ENCODE results near the gene GTF3C1. TPM values are rescaled to one million over a fixed set of nuclear protein-coding genes. Genes with fewer than 3 reads are reported as not detected.

GTF3C1 gene
- total RNA-seq, 3 donors from 2014 or later = 56.6 to 68.1 (median 58.9) TPM

DNA sequence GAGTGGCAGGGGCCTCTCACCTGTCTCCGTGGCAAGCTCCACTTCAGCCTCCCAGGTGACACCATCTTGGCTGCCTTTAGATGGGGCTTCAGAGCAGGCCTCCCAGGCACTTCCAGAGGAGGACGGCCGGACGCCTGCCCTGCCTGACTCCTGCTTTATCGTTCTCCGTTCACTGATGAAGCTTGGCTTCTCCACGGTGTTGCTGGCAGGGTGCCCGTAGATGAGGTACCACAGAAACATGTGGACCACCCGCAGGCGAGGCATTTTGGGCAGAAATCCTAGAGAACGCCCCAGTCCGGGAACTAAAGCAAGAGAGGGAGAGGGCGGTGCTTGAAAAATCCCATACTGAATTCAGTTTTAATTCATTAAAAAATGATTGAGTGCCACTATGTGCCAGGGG lies 54.5 kb downstream of the GTF3C1 start:
- ATAC-seq = no peak
- no peak for DNase-seq
- Mint-ChIP-seq H3K9me3 (no peaks in the 10 kb centered on the region), H3K4me1 (ENCODE audit: low read depth) (peaks cover 3% of the 10 kb centered on the region), H3K27me3 (ENCODE audit: low read depth) (no peaks in the 10 kb centered on the region), H3K36me3 (ENCODE audit: insufficient read depth) (peaks cover 41% of the 10 kb centered on the region), H3K4me3 (no peak overlapping the region)

DNA sequence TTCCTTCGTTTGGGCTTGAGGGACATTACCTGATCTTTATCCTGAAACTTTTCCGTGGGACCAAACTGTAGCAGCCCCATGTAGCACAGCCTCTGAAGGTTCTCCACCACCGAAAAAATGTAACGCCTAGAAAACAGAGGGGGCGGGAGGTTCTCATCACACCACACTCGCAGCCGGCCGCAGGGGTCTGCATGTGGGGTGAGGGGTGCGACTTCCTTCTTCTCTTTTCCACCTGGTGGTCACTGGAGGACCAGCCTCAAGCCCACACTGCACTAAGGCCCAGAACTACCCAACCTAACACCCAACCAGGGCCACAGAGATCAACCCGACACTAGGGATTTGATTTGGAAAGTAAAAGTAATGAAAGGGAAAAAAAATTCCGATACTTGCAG lies 57.1 kb downstream of the GTF3C1 start:
- DNase-seq = no peak
- no peaks in the 10 kb centered on the region for H3K9me3 Mint-ChIP-seq
- H3K4me1 Mint-ChIP-seq (ENCODE audit: low read depth) = peaks cover 3% of the 10 kb centered on the region
- H3K4me3 Mint-ChIP-seq = no peak overlapping the region
- H3K27me3 Mint-ChIP-seq (ENCODE audit: low read depth) = no peaks in the 10 kb centered on the region
- ATAC-seq = no peak
- peaks cover 38% of the 10 kb centered on the region for H3K36me3 Mint-ChIP-seq (ENCODE audit: insufficient read depth)

DNA sequence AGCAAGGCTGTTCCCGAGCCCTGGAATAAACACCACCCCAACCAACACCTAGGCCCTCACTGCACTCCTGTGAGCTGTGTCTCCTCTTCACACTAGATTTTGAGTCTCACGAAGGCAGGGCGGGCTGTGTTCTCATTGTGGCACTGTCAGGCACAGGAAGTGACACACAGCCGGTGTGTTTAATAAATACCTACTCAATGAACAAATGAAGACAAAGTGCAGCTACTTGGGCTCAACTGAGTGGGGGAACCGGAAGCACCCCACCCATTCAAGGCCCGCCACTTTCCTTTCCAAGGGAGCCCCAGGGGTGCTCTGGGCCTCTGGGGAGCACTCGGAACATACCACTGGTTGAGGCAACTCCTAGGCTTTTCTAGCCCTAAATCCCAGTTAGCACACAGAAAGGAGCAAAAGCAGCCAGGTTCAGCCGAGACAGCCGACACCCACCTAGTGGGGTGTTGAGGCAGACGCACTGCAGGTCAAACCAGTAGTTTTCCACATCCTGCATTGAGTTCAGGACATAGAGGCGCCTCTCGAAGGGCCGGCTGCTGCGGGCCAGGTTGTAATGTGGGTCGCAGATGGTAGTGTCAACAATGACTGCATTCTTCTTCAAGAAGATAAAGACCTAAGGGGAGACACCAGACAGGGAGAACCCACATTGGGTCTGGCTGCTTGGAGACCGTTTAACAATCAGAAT lies 57.7 kb downstream of the GTF3C1 start:
- no peak overlapping the region for H3K4me3 Mint-ChIP-seq
- DNase-seq = no peak
- H3K27me3 Mint-ChIP-seq (ENCODE audit: low read depth) = no peaks in the 10 kb centered on the region
- ATAC-seq = no peak
- H3K36me3 Mint-ChIP-seq (ENCODE audit: insufficient read depth) = peaks cover 35% of the 10 kb centered on the region
- no peaks in the 10 kb centered on the region for H3K9me3 Mint-ChIP-seq
- peaks cover 3% of the 10 kb centered on the region for H3K4me1 Mint-ChIP-seq (ENCODE audit: low read depth)

DNA sequence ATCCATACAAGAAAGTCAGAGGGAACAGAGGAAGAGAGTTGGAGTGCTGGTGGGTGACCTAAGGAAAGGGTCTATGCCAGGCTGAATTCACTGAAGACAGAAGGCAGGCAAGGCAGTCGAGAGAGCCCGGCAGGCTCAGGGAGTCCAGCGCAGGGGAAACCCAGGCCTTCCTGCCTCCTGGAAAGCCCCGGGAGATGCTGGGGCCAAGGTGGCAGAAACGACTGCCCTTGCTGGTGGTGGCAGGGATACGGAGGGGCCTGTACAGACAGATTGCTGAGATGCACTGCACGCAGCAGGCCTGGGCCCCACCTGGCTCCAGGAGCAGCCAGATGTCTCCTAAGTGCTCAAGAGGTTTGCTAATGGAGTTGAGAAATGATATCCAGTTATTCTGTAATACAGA lies 59.8 kb downstream of the GTF3C1 start:
- DNase-seq (no peak), ATAC-seq (no peak)
- peaks cover 3% of the 10 kb centered on the region for H3K4me1 Mint-ChIP-seq (ENCODE audit: low read depth)
- H3K9me3 Mint-ChIP-seq = no peaks in the 10 kb centered on the region
- no peak overlapping the region for H3K4me3 Mint-ChIP-seq
- H3K36me3 Mint-ChIP-seq (ENCODE audit: insufficient read depth) = peaks cover 44% of the 10 kb centered on the region
- no peaks in the 10 kb centered on the region for H3K27me3 Mint-ChIP-seq (ENCODE audit: low read depth)

DNA sequence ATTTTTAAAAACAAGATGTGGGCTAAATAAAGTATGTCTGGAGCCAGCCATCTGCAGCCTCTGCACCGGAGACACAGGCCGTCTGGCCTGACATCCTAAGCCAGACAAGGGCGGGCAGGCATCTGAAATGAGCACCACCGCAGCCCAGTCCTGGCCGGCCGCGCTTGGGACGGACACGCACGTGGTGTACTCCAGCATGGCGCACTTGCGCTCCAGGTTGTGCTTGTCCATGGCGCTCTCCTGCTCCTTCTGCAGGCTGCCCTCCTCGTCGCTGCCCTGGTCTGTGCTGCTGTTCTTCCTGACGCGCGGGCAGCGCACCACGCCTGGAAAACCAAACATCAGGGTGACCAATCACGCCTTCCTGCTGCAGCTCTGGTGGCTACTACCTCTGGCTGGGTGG lies 60.3 kb downstream of the GTF3C1 start:
- ATAC-seq (no peak), DNase-seq (no peak)
- H3K36me3 Mint-ChIP-seq (ENCODE audit: insufficient read depth) = peaks cover 44% of the 10 kb centered on the region
- H3K27me3 Mint-ChIP-seq (ENCODE audit: low read depth) = no peaks in the 10 kb centered on the region
- H3K9me3 Mint-ChIP-seq = no peaks in the 10 kb centered on the region
- H3K4me3 Mint-ChIP-seq = no peak overlapping the region
- H3K4me1 Mint-ChIP-seq (ENCODE audit: low read depth) = peaks cover 3% of the 10 kb centered on the region

DNA sequence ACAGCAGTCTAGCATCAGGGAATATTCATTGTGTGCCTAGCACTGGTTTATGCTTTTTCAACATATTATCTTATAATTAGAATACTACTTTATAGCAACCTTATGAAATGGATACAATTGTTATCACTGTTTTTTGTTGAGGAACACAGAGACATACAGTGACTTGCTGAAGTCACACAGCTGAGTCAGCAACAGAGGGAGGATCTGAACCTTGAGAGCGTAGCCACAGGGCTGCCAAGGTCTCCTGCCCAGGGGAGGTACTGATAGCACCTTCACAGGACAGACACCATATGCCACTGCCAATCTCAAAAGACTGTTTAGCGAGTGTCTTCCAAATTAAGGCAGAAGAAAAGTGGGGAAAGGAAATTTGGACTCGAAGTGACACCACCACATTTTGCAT lies 63.0 kb downstream of the GTF3C1 start:
- peaks cover 2% of the 10 kb centered on the region for H3K4me1 Mint-ChIP-seq (ENCODE audit: low read depth)
- ATAC-seq (no peak), DNase-seq (no peak)
- no peaks in the 10 kb centered on the region for H3K27me3 Mint-ChIP-seq (ENCODE audit: low read depth)
- H3K9me3 Mint-ChIP-seq = no peaks in the 10 kb centered on the region
- H3K36me3 Mint-ChIP-seq (ENCODE audit: insufficient read depth) = peaks cover 53% of the 10 kb centered on the region
- no peak overlapping the region for H3K4me3 Mint-ChIP-seq

DNA sequence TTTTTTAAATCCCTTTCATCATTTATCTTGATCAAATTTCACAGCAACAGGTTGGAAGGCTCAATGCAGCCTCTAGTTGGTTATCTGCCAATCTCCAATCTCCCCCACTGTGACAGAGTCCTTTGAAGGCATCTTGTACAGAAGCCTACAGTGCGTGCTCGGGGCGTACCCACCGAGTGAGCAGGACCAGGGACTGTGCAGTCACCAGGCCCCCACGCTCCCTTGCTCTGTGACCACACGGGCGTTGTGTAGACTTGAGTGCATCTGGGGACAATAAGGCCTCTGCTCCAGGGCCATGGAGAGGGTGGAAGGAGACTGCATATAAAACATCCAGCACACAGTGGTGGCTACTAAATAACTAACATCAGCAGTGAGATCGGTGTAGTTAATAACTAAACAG lies 63.4 kb downstream of the GTF3C1 start:
- no peaks in the 10 kb centered on the region for H3K4me1 Mint-ChIP-seq (ENCODE audit: low read depth)
- no peak overlapping the region for H3K4me3 Mint-ChIP-seq
- ATAC-seq (no peak), DNase-seq (no peak)
- no peaks in the 10 kb centered on the region for H3K27me3 Mint-ChIP-seq (ENCODE audit: low read depth)
- H3K36me3 Mint-ChIP-seq (ENCODE audit: insufficient read depth) = peaks cover 53% of the 10 kb centered on the region
- no peaks in the 10 kb centered on the region for H3K9me3 Mint-ChIP-seq

DNA sequence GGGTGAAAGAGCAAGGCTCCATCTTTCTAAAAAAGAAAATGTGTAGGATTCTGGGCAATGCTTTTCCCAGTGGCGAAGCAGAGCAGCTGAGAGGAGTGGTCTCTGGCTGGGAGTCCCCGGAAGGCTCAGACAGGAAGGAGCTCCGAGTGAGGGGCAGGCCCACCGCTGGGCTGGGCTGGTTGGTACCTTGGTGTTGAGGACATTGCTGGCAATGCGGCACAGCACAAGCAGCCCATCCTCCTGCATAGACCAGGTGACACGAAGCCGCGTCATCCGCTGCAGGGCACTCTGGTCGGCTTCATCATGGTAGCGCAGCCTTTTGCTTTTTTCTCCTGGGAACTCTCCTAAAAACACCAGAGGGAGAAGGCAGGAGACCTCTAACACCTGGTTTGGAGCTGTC lies 63.9 kb downstream of the GTF3C1 start:
- H3K36me3 Mint-ChIP-seq (ENCODE audit: insufficient read depth) = peaks cover 49% of the 10 kb centered on the region
- no peaks in the 10 kb centered on the region for H3K9me3 Mint-ChIP-seq
- no peak overlapping the region for H3K4me3 Mint-ChIP-seq
- no peaks in the 10 kb centered on the region for H3K4me1 Mint-ChIP-seq (ENCODE audit: low read depth)
- DNase-seq = no peak
- ATAC-seq = no peak
- no peaks in the 10 kb centered on the region for H3K27me3 Mint-ChIP-seq (ENCODE audit: low read depth)

DNA sequence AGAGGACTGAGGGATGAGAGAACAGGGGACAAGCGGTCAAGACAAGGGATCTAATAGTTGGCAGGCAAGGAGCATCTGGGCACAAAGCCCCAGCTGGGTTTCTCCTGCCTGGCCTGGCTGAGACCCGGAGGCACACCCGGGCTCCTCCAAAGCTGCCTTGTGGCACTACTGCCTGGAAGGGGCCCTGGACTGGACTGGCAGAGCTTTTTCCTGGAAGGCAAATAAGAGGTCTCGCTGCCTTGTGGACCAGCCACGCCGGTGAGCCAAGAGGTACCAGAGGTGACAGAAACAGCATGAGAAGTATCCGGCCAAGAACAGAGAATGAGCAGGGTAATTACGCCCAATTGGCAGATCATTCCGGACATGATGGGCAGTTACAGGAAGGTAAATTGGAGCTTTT lies 64.6 kb downstream of the GTF3C1 start:
- Mint-ChIP-seq H3K36me3 (ENCODE audit: insufficient read depth) (peaks cover 55% of the 10 kb centered on the region), H3K4me1 (ENCODE audit: low read depth) (no peaks in the 10 kb centered on the region), H3K9me3 (no peaks in the 10 kb centered on the region), H3K27me3 (ENCODE audit: low read depth) (no peaks in the 10 kb centered on the region), H3K4me3 (no peak overlapping the region)
- ATAC-seq = no peak
- no peak for DNase-seq

DNA sequence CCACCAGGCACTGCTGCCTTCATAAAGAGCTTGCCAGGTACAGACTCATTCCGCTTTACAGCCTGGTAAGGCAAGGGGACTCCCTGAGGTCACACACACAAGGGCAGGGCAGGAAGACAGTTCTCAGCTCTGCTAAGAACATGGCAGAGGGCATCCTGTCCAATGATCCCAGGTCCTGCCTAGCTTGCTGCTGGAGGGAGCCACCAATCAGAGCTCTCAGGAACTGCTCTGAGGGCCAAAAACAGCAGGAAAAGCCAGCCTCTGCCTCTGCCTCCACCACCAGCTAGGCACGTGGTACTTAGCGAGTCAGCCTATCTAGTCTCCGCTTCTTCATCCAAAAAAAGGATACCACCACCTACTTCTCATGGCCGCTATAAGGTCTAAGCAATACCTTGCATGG lies 66.1 kb downstream of the GTF3C1 start:
- Mint-ChIP-seq H3K27me3 (ENCODE audit: low read depth) (no peaks in the 10 kb centered on the region), H3K4me1 (ENCODE audit: low read depth) (no peaks in the 10 kb centered on the region), H3K36me3 (ENCODE audit: insufficient read depth) (peaks cover 55% of the 10 kb centered on the region)

DNA sequence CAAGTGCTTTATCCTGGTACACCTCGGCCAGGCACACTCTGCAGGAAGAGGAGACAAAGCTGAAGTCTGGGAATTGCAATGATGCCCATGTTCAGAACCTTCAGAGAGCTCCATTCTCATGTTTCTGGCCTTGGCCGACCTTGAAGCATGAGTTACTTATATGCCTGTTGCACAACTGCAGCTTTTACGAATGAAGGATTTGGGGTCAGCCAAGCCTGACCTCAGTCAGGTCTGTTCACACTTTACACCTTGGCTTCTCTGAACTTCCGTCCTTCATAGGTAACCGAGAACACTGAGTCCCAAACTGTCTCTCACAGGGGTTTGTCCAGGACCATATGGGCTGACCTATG lies 66.7 kb downstream of the GTF3C1 start:
- Mint-ChIP-seq H3K4me1 (ENCODE audit: low read depth) (no peaks in the 10 kb centered on the region), H3K4me3 (no peak overlapping the region), H3K9me3 (no peaks in the 10 kb centered on the region), H3K36me3 (ENCODE audit: insufficient read depth) (peaks cover 54% of the 10 kb centered on the region), H3K27me3 (ENCODE audit: low read depth) (no peaks in the 10 kb centered on the region)
- ATAC-seq = no peak
- no peak for DNase-seq

More for the DNA sequence above, 66.1 kb downstream of the GTF3C1 start:
- DNase-seq (no peak), ATAC-seq (no peak)
- H3K4me3 Mint-ChIP-seq = no peak overlapping the region
- H3K9me3 Mint-ChIP-seq = no peaks in the 10 kb centered on the region

DNA sequence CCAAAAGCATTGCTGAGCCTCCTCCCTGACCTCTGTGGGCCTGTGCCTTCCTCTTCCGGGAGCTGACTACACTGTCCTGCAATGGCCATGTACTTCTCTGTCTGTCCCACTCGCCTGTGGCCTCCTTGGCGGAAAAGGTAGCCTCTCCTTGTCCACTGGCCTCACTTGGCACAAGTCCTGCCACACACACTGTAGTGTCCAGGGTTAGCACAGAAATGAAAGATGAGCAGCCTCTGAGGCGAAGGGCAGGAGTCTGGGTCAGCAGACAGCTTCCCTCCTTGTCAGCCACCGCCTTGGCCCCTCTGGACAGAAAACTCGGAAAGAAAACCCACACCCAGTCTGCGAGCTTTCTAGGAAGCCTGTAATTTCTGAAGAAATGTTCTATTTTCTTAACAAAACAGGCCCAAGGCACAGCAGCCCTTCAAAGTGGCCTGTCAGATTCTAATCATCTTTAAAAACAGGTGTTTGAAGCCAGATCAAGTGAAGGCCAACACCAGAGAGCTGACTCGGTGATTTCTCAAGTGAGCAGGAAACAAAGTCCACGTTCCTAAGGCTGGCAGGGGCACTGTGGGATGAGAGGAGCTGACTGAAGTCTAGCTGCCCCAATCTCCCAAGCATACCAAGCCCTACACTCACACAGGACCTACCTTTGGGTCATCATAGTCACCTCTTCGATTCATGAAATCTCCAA lies 67.2 kb downstream of the GTF3C1 start:
- H3K27me3 Mint-ChIP-seq (ENCODE audit: low read depth) = no peaks in the 10 kb centered on the region
- DNase-seq (no peak), ATAC-seq (no peak)
- H3K9me3 Mint-ChIP-seq = no peaks in the 10 kb centered on the region
- H3K4me3 Mint-ChIP-seq = no peak overlapping the region
- peaks cover 50% of the 10 kb centered on the region for H3K36me3 Mint-ChIP-seq (ENCODE audit: insufficient read depth)
- no peaks in the 10 kb centered on the region for H3K4me1 Mint-ChIP-seq (ENCODE audit: low read depth)

DNA sequence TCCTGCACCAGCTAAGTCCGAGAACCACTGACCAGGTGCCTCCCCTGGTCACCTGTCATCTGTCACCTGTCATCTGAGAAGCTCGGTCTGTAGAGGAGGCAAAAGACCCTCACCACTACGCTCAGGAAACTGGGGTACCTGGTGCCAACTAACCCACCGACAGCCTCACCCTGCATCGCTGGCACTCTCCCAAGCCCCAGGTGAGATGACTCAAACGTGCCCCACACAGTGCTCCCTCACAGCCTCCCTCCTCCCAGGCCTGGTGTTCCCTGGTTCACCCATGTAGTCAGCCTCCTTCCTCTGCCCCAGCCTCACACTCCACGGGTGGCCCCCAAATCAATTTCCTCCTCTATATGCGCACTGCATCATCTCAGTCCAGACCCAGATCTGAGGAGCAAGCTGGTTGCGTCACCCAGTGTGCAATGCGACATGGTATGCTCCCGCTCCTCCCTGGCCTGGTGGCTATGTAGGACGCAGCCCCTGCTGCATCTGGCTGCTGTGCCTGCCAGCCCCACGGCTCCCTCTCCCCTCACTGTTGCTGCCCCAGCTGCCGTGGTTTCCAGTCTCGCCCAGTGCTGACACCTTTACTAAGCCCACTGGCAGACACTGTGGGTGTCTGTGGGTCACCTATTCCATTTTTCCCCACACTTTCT lies 68.3 kb downstream of the GTF3C1 start:
- Mint-ChIP-seq H3K36me3 (ENCODE audit: insufficient read depth) (peaks cover 51% of the 10 kb centered on the region), H3K4me3 (no peak overlapping the region), H3K9me3 (no peaks in the 10 kb centered on the region), H3K27me3 (ENCODE audit: low read depth) (no peaks in the 10 kb centered on the region), H3K4me1 (ENCODE audit: low read depth) (no peaks in the 10 kb centered on the region)
- DNase-seq (no peak), ATAC-seq (no peak)

DNA sequence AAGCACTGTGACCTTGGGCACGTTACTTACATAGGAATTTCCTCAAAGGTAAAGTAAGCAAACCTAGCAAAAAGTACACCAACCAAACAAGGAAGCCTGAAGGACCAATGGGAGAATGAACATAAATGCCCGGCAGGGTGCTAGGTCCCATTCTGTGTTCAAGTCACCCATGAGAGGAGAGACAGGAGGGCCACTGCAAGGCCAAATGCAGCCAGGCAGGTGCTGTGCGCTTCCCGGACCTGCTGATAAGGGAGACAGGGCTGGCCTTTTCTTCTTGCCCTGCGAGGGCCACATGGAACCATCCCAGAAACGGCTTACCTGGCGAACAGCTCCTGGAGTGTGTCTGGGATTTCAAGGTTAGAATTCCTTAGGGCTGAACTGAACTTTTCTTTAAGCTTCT lies 69.0 kb downstream of the GTF3C1 start:
- Mint-ChIP-seq H3K4me1 (ENCODE audit: low read depth) (no peaks in the 10 kb centered on the region), H3K27me3 (ENCODE audit: low read depth) (no peaks in the 10 kb centered on the region), H3K36me3 (ENCODE audit: insufficient read depth) (peaks cover 51% of the 10 kb centered on the region), H3K9me3 (no peaks in the 10 kb centered on the region), H3K4me3 (no peak overlapping the region)
- DNase-seq (no peak), ATAC-seq (no peak)

DNA sequence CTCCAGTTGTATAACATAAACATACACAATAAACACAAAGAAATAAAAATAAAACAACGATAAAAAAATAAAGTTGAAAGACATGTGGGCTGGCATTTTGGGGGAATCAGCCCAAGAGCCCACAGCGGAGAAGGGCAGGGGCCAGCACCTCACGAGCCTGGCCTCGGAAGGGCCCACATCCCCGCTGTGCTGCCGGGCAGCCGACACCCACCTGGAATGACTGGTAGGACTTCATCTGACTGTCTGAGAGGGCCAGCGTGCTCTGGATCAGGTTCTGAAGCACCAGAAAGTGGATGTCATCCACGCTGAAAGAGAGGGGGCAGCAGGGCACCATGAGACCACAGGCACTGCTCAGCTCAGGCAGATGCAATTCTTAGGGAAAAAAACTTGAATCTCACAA lies 73.5 kb downstream of the GTF3C1 start:
- Mint-ChIP-seq H3K4me3 (no peak overlapping the region), H3K36me3 (ENCODE audit: insufficient read depth) (peaks cover 42% of the 10 kb centered on the region), H3K4me1 (ENCODE audit: low read depth) (no peaks in the 10 kb centered on the region), H3K9me3 (no peaks in the 10 kb centered on the region), H3K27me3 (ENCODE audit: low read depth) (no peaks in the 10 kb centered on the region)
- DNase-seq (no peak), ATAC-seq (no peak)
